GM12878 (cell line): ENCODE data around the gene PDE6C. TPM values are rescaled to one million over a fixed set of nuclear protein-coding genes. Genes with fewer than 3 reads are reported as not detected.
A peak's percentile ranks its signal among the peaks of the same experiment; 100 is the strongest.

Source experiments
- ATAC-seq: fragments of 200-7000 bp; cut with Tn5 transposase; 3 replicates; pipeline ENCODE4 v1.9.1; 2020; ENCODE audit warnings: mild to moderate bottlenecking, moderate library complexity
- BruUV-seq: library from RNA; stranded (reverse); fragments of 400-500 nt; replicated peaks from 2 replicates; lab custom pipeline; 2021; lab: Mats Ljungman, UMichigan
- CTCF ChIA-PET: fragments of 300-600 bp; sonication (Branson Sonifier 250); formaldehyde crosslinking; extraction: SDS; loops from one replicate; lab custom pipeline; 2021; ENCODE audit warnings: inconsistent platforms; lab: Yijun Ruan, JAX
- POLR2A ChIA-PET: fragments of 350-600 bp; formaldehyde crosslinking; extraction: SDS; loops from one replicate; lab custom pipeline; 2021; ENCODE audit warnings: inconsistent platforms; lab: Charles Lee
- RAD21 ChIA-PET: fragments of 300-600 bp; sonication (Branson Sonifier 250); formaldehyde crosslinking; loops from one replicate; lab custom pipeline; 2023; ENCODE audit warnings: antibody characterized with exemption; ENCODE audit not compliant: unreplicated experiment; lab: Charles Lee
- SMC1A ChIA-PET: fragments of 300-600 bp; sonication (Branson Sonifier 250); formaldehyde crosslinking; loops from one replicate; lab custom pipeline; 2023; ENCODE audit not compliant: unreplicated experiment, uncharacterized antibody; lab: Charles Lee
- DNase-seq: peaks from one replicate; pipeline ENCODE4 v3.0.0-alpha.2; 2011; ENCODE audit warnings: low read depth, low spot score
- FAIRE-seq: peaks from 3 replicates; lab custom pipeline; 2011; peaks lifted over from hg19 to GRCh38; lab: Jason Lieb, UNC
- H2AFZ ChIP-seq: 2 replicates; pipeline ENCODE4 v1.6.0; 2011; ENCODE audit warnings: low read depth, low read length, control low read depth; ENCODE audit not compliant: control insufficient read depth
- H3K27ac ChIP-seq: 2 replicates; pipeline ENCODE4 v1.5.1; 2011; ENCODE audit warnings: control low read depth; ENCODE audit not compliant: control insufficient read depth, insufficient read depth
- H3K27me3 ChIP-seq, 2 experiments: replicated peaks in 1 of 2; 2 replicates each; pipeline versions ENCODE4 v1.6.0 to v1.6.1; 2011; ENCODE audit warnings: low read length in 1 of 2; ENCODE audit not compliant: control insufficient read depth in 2 of 2, insufficient read depth in 2 of 2
- H3K36me3 ChIP-seq, 2 experiments: 2 replicates each; pipeline ENCODE4 v1.5.1; 2011; ENCODE audit warnings: low read length in 1 of 2; ENCODE audit not compliant: control insufficient read depth in 2 of 2, insufficient read depth in 2 of 2
- H3K4me1 ChIP-seq: 2 replicates; pipeline ENCODE4 v1.6.1; 2011; ENCODE audit warnings: mild to moderate bottlenecking, low read length, moderate library complexity, mixed read lengths; ENCODE audit not compliant: control insufficient read depth, insufficient read depth
- H3K4me2 ChIP-seq: 2 replicates; pipeline ENCODE4 v1.6.0; 2011; ENCODE audit warnings: control low read depth; ENCODE audit not compliant: control insufficient read depth, insufficient read depth
- H3K4me3 ChIP-seq: fragments of 200-600 bp; sonication (generic); 2 replicates; pipeline ENCODE4 v1.5.1; 2016
- H3K79me2 ChIP-seq: 2 replicates; pipeline ENCODE4 v1.6.0; 2011; ENCODE audit warnings: low read length; ENCODE audit not compliant: control insufficient read depth, insufficient read depth
- H3K9ac ChIP-seq: 2 replicates; pipeline ENCODE4 v1.8.0; 2011; ENCODE audit warnings: low read length, control low read depth, mixed read lengths; ENCODE audit not compliant: control insufficient read depth, insufficient read depth
- H3K9me3 ChIP-seq: replicated peaks from 3 replicates; pipeline ENCODE4 v1.5.1; 2011; ENCODE audit warnings: mild to moderate bottlenecking, low read length; ENCODE audit not compliant: control insufficient read depth, insufficient read depth
- H4K20me1 ChIP-seq: 2 replicates; pipeline ENCODE4 v1.6.0; 2011; ENCODE audit not compliant: control insufficient read depth, insufficient read depth
- CHD4 ChIP-seq: fragments of 200-600 bp; sonication (generic); IDR thresholded peaks from 2 replicates; pipeline ENCODE4 v1.6.1; 2016; ENCODE audit warnings: mild to moderate bottlenecking
- IKZF1 ChIP-seq: fragments of 450-650 bp; conservative IDR thresholded peaks from 2 replicates; pipeline ENCODE4 v1.6.1; 2017; ENCODE audit warnings: antibody characterized with exemption, mild to moderate bottlenecking
- MTA3 ChIP-seq: IDR thresholded peaks from 2 replicates; pipeline ENCODE4 v1.6.1; 2012; ENCODE audit warnings: low read length, inconsistent platforms, borderline replicate concordance
- NBN ChIP-seq: fragments of 450-650 bp; IDR thresholded peaks from 2 replicates; pipeline ENCODE4 v1.6.1; 2016
- POLR2A ChIP-seq: IDR thresholded peaks from 2 replicates; pipeline ENCODE4 v1.6.1; 2011; ENCODE audit warnings: low read depth, mild to moderate bottlenecking, low read length
- REST ChIP-seq: IDR thresholded peaks from 2 replicates; pipeline ENCODE4 v1.6.1; 2012; ENCODE audit warnings: mild to moderate bottlenecking, low read depth, low read length
- SREBF1 ChIP-seq: IDR thresholded peaks from 2 replicates; pipeline ENCODE4 v1.6.1; 2012; ENCODE audit warnings: mild to moderate bottlenecking, low read length
- TAF1 ChIP-seq: IDR thresholded peaks from 2 replicates; pipeline ENCODE4 v1.6.1; 2011; ENCODE audit warnings: mild to moderate bottlenecking, low read depth, low read length, borderline replicate concordance
- ZBED1 ChIP-seq: IDR thresholded peaks from 2 replicates; pipeline ENCODE4 v1.6.1; 2016; ENCODE audit warnings: borderline replicate concordance
- ZNF384 ChIP-seq: IDR thresholded peaks from 2 replicates; pipeline ENCODE4 v1.6.1; 2012; ENCODE audit warnings: low read depth, mild to moderate bottlenecking, low read length, improper control_type of control experiment, borderline replicate concordance
- WGBS: methylation state at CpG from one replicate; pipeline ENCODE4 v1.1.6; 2016; ENCODE audit warnings: low lambda C conversion rate; ENCODE audit not compliant: insufficient replicate concordance, insufficient coverage; ENCODE audit errors: missing lambda C conversion rate; 5-methylcytosine and 5-hydroxymethylcytosine counted together
- in situ Hi-C: fragments of 300-500 bp; cut with MboI; formaldehyde crosslinking; loops from 9 replicates; pipeline ENCODE4 v1.14.3; 2018; ENCODE audit warnings: mixed read lengths
- intact Hi-C: fragments of 100-400 bp; cut with micrococcal nuclease; formaldehyde crosslinking; loops from one replicate; pipeline ENCODE4 v1.14.2; 2022; ENCODE audit not compliant: unreplicated experiment
- polyA plus RNA-seq, 11 experiments: library from polyadenylated mRNA; depleted of rRNA in 4 of 11; unstranded in 6 of 11; stranded (reverse) in 5 of 11; fragments of >200 nt; fragmentation: Nextera tagmentation in 4 of 11; fragmentation: Illumina TruSeq in 1 of 11; extraction: Ambion mirVana in 4 of 11; extraction: Trizol in 1 of 11; gene quantifications; 1 replicate in 1 of 11; 2 replicates in 10 of 11; pipeline versions ENCODE4 v1.2.1 to v1.2.3, GENCODE V29; 2011 to 2016; ENCODE audit warnings: inconsistent platforms in 2 of 11, missing spikeins in 2 of 11, low read depth in 1 of 11
- total RNA-seq, 4 experiments: library from RNA; depleted of rRNA in 3 of 4; stranded (reverse); fragments of >200 nt in 3 of 4; fragmentation: Illumina TruSeq in 1 of 4; extraction: Trizol in 1 of 4; gene quantifications; 2 replicates each; pipeline versions ENCODE4 v1.2.1 to v1.2.3, GENCODE V29; 2013 to 2021

Gene PDE6C
- total and polyA plus RNA-seq, 10 of the 15 experiments (the other 5 are each of a cell fraction or from before 2014, with no cell fraction given) = not detected

DNA sequence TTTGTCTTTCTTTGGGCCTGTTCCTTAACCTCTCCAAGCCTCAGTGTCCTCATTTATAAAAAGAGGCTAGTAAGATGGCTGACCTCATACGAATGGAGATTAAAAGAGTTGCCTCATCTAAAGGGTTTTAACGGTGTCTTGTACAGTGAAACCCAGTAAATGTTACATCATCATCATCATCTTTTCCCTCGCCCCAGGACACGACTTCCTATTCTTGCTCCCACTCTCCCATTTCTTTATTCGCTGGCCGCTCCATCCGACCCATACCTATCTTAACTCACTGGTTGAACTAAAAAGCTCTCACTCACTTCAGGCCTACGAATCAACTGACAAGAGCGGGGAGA is 89.5 kb downstream of the PDE6C start:
- intact Hi-C loops (loop anchor here (1.0 to 5.0 kb wide), 3 partner anchors 40 to 114 kb away; partner anchors contain the start of gene LGI1), in situ Hi-C loops (loop anchor here (5.0 kb wide), 1 partner anchor 110 kb away; no protein-coding TSS in a partner anchor)
- Histone ChIP-seq H3K9me3 (no peaks in the 10 kb centered on the region), H3K9ac (peak overlapping the region; percentile 84), H3K4me3 (peak overlapping the region; percentile 87), H3K27me3 (no peaks in the 10 kb centered on the region), H3K27ac (peak overlapping the region; percentile 76), H3K36me3 (no peaks in the 10 kb centered on the region; a peak in 1 of 4 replicates), H4K20me1 (no peaks in the 10 kb centered on the region), H2AFZ (peak overlapping the region; percentile 67), H3K4me1 (no peaks in the 10 kb centered on the region), H3K79me2 (peaks cover 5% of the 10 kb centered on the region), H3K4me2 (peak overlapping the region; percentile 82)
- CTCF ChIA-PET = interaction anchor here (0.6 to 4.3 kb wide), 14 partner anchors 8 to 183 kb away, joined by 3 to 46 read pairs (median 4); no protein-coding TSS in a partner anchor
- RAD21 ChIA-PET = interaction anchor here (0.6 to 3.5 kb wide), 11 partner anchors 13 to 618 kb away, joined by 3 to 18 read pairs (median 4); no protein-coding TSS in a partner anchor
- WGBS = 4% methylated on average over 9 of the region's 9 CpGs
- DNase-seq = no peak
- FAIRE-seq = no peak
- POLR2A ChIA-PET = interaction anchor here (0.6 to 0.7 kb wide), 2 partner anchors 37 to 50 kb away, joined by 3 read pairs; no protein-coding TSS in a partner anchor
- SMC1A ChIA-PET = interaction anchor here (0.6 to 4.6 kb wide), 11 partner anchors 13 to 438 kb away, joined by 3 to 36 read pairs (median 5); partner anchors contain the start of genes LGI1 and SLC35G1
- peak; percentile 49 for ATAC-seq
- BruUV-seq = TSS peak; percentile 86
- 0 out of 2 replicates have a peak, but pooled peaks have one; percentile 25 for TF ChIP-seq MTA3
- no peak for TF ChIP-seq NBN
- TF ChIP-seq ZNF384 = 0 out of 2 replicates have a peak, but pooled peaks have one; percentile 3

DNA sequence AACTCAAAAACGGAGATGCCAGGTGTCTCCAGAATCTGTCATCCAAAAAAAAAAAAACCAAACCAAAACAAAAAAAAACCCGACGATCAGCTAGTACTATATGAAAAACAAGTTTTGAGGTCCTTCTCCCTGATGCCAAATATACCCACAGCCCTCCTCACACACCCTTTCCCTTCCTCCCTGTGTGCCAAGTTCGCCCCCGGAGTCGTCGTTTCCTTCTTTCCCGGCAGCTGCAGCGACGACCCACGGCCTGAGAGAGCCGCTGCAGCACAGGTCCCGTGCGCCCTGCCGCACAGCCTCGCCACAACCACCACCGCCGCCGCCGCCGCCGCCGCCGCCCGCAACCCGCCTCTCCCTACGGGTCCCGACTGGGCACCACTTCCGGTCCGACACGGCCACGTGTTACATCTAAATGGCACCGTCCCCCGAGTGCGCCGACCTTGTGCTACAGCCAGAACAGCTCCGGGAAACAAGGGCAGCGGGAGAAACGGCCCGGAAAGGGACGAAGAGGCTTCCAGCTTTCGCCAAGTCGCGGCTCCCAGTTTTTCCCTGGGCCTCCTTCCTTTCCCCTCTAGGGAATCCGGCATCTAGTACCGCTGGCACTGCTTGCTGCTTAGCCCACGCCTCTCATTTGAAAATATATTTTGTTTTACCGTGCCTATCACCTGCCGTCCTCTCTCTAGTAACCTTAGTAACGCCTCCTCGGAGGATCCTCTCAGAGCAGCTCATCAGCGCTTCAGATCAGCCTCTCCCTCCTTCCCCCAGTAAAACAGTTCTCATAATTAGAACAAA is 90.1 kb downstream of the PDE6C start, which contains the start of gene FRA10AC1:
Gene FRA10AC1 (minus strand): TSS at position 383 of the 792 bp plus-strand sequence. CDS start 2,486 bp downstream, outside the sequence.
- 2% methylated on average over 49 of the region's 52 CpGs for WGBS
- no peaks in the 10 kb centered on the region for H3K4me1 ChIP-seq
- H3K4me2 ChIP-seq = peak within 1 kb of the TSS; percentile 89
- peak within 1 kb of the TSS; percentile 87 for H3K4me3 ChIP-seq
- H3K36me3 ChIP-seq = no peaks in the 10 kb centered on the region; a peak in 1 of 4 replicates
- ChIA-PET SMC1A (interaction anchor here (0.6 to 4.6 kb wide), 19 partner anchors 9 to 618 kb away, joined by 3 to 36 read pairs (median 3); partner anchors contain the start of genes LGI1 and SLC35G1), CTCF (interaction anchor here (0.7 to 4.3 kb wide), 16 partner anchors 9 to 192 kb away, joined by 3 to 46 read pairs (median 4); no protein-coding TSS in a partner anchor), RAD21 (interaction anchor here (0.6 to 3.5 kb wide), 14 partner anchors 10 to 618 kb away, joined by 3 to 18 read pairs (median 4); no protein-coding TSS in a partner anchor), POLR2A (interaction anchor here (0.6 to 0.8 kb wide), 4 partner anchors 13 to 700 kb away, joined by 3 read pairs; partner anchors contain the start of gene TBC1D12)
- intact Hi-C loops = loop anchor here (1.0 to 5.0 kb wide), 3 partner anchors 40 to 114 kb away; partner anchors contain the start of gene LGI1
- H4K20me1 ChIP-seq = no peaks in the 10 kb centered on the region
- BruUV-seq = no TSS peak
- ATAC-seq (peak; percentile 91), DNase-seq (no peak), FAIRE-seq (peak; percentile 59)
- peak within 1 kb of the TSS; percentile 83 for H2AFZ ChIP-seq
- peak within 1 kb of the TSS; percentile 76 for H3K27ac ChIP-seq
- in situ Hi-C loops = loop anchor here (5.0 kb wide), 1 partner anchor 110 kb away; no protein-coding TSS in a partner anchor
- H3K27me3 ChIP-seq = no peaks in the 10 kb centered on the region
- H3K9ac ChIP-seq = peak within 1 kb of the TSS; percentile 84
- H3K79me2 ChIP-seq = peaks cover 5% of the 10 kb centered on the region
- no peaks in the 10 kb centered on the region for H3K9me3 ChIP-seq
- TF ChIP-seq REST (peak; percentile 47; the same call in 1 of the 2 replicates), TAF1 (peak; percentile 94), SREBF1 (peak; percentile 63; the same call in 1 of the 2 replicates), IKZF1 (peak; percentile 96), CHD4 (no peak), ZBED1 (no peak; the same call in 1 of the 2 replicates), POLR2A (peak; percentile 86)
